ENCODE results near the gene IL5.
"Not testable (repeated sequence)": the region's sequence is repeated elsewhere in the genome, so short reads cannot be mapped to it uniquely, and the experiment has no call there.

The IL5 gene

GRCh38 chr5:132543472-132544201 lies at the start of gene IL5:
TSS of gene IL5 (minus strand) at chr5:132543522. CDS start at chr5:132543478, 44 bp downstream.
- DNase-seq = no peak

GRCh38 chr5:132592521-132592920 lies 49.2 kb upstream of the IL5 start:
- no peak for DNase-seq

GRCh38 chr5:132591145-132591544 lies 47.8 kb upstream of the IL5 start:
- no peak for DNase-seq

- no peak for DNase-seq
Measured at GRCh38 chr5:132589467-132589866, 46.1 kb upstream of the IL5 start.

GRCh38 chr5:132586063-132586462 lies 42.7 kb upstream of the IL5 start:
- no peak for DNase-seq

GRCh38 chr5:132584560-132584959 lies 41.2 kb upstream of the IL5 start:
- not testable (repeated sequence) for DNase-seq

- DNase-seq = no peak
Measured at GRCh38 chr5:132576123-132576522, 32.8 kb upstream of the IL5 start.

GRCh38 chr5:132566657-132567056 lies 23.3 kb upstream of the IL5 start:
- DNase-seq = no peak

- DNase-seq = not testable (repeated sequence)
Measured at GRCh38 chr5:132564555-132564954, 21.2 kb upstream of the IL5 start.

- DNase-seq = no peak
Measured at GRCh38 chr5:132561601-132562000, 18.3 kb upstream of the IL5 start.

GRCh38 chr5:132559383-132560060 lies 16.2 kb upstream of the IL5 start:
- no peak for DNase-seq

GRCh38 chr5:132557478-132558172 lies 14.3 kb upstream of the IL5 start:
- DNase-seq = no peak

GRCh38 chr5:132556763-132557477 lies 13.6 kb upstream of the IL5 start, which contains the start of gene RAD50:
TSS of gene RAD50 (plus strand) at chr5:132556977. CDS start at chr5:132557325, 348 bp downstream.
- DNase-seq = peak; percentile 51

- DNase-seq = no peak
Measured at GRCh38 chr5:132556153-132556762, 12.9 kb upstream of the IL5 start.

GRCh38 chr5:132549576-132549975 lies 6.3 kb upstream of the IL5 start:
- DNase-seq = no peak

- DNase-seq = not testable (repeated sequence)
Measured at GRCh38 chr5:132548834-132549233, 5.5 kb upstream of the IL5 start.

- DNase-seq = no peak
Measured at GRCh38 chr5:132547269-132547668, 3.9 kb upstream of the IL5 start.

GRCh38 chr5:132546108-132546507 lies 2.8 kb upstream of the IL5 start:
- no peak for DNase-seq

- no peak for DNase-seq
Measured at GRCh38 chr5:132540764-132541163, 2.6 kb downstream of the IL5 start.

- DNase-seq = no peak
Measured at GRCh38 chr5:132540149-132540548, 3.2 kb downstream of the IL5 start.

- no peak for DNase-seq
Measured at GRCh38 chr5:132539716-132540115, 3.6 kb downstream of the IL5 start.

GRCh38 chr5:132530946-132531345 lies 12.4 kb downstream of the IL5 start:
- DNase-seq = no peak
